GM18499 (cell line): ENCODE results near the gene ARID3B.
"Not testable (repeated sequence)": the region's sequence is repeated elsewhere in the genome, so short reads cannot be mapped to it uniquely, and the experiment has no call there.

Experiments used
- ATAC-seq: cut with Tn5 transposase; IDR thresholded peaks from one replicate; pipeline ENCODE4 v1.9.1; 2021; ENCODE audit warnings: moderate number of reproducible peaks; ENCODE audit not compliant: insufficient read depth, unreplicated experiment

ARID3B gene

DNA sequence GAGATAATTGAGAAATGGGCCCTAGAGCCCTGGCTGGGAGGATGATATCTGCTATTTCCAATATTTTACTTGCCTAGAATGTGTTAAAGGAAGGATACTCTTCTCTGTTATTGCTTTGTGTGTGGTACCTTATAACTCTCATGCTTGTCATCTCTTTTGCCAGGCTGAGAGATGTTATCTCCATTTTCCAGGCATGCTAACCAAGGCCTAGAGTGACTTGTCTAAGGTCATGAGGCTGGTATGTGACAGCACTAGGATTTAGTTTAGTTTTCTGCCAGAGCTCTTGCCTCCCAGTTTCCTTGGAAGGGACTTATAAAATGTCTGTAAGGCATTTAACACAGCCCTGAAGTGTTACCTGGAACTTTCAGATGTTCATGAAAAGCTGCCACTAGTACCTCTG lies 76.0 kb downstream of the ARID3B start:
- no peak for ATAC-seq

DNA sequence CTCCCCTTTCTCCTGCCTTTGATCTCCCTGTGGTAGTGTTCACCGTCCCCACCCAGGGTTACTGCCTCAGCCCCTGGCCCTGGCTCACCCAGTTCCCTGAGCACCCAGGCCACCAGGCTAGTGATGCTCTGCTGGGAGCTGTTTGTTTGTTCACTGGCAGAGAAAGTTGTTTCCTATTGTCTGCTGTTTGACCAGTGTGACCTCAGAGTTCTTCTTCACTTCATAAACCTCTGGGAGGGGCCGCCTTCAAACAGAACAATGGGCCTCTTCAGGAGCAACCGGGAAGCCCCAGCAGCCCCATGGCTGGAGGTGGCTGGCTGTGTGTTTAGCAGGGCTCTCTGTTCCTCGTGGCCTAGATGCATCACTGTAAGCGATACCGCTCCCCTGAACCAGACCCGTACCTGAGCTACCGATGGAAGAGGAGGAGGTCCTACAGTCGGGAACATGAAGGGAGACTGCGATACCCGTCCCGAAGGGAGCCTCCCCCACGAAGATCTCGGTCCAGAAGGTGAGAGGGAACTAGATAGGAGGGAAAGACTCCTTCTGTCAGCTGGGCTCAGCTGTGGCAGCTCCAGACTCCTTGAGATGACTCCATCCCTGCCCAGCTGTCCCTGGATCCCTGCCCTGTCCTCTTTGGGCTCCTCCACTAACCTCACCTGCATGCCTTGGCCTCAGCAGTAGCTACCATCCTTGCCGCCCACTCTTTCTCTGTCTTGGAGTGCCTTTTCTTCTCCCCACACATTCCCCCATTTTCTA lies 78.0 kb downstream of the ARID3B start:
- ATAC-seq: no peak

DNA sequence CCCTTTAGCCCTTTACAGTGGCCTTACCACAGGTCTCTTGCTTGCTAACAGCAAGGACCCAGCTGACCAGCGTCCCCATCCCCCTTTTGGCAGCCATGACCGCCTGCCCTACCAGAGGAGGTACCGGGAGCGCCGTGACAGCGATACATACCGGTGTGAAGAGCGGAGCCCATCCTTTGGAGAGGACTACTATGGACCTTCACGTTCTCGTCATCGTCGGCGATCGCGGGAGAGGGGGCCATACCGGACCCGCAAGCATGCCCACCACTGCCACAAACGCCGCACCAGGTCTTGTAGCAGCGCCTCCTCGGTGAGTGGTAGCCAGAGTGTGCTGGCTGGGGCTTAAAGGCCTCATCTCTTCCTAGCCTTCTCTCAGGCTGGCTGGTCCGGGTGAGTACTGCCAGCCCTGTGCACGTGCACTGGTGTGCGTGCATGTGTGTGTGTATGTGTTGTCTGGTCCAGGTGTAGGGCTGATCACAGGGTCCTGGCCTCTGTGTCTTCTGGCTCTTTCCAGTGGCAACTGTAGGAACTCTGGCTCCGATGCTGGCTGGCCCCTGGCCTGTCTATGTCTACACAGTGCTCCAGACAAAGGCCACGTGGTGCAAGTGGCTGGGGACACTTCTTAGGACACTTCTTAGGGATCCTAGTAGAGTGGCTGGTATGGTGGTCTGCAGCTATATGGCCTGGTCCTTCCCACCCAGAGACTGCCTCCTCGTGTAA lies 79.1 kb downstream of the ARID3B start:
- ATAC-seq: no peak

DNA sequence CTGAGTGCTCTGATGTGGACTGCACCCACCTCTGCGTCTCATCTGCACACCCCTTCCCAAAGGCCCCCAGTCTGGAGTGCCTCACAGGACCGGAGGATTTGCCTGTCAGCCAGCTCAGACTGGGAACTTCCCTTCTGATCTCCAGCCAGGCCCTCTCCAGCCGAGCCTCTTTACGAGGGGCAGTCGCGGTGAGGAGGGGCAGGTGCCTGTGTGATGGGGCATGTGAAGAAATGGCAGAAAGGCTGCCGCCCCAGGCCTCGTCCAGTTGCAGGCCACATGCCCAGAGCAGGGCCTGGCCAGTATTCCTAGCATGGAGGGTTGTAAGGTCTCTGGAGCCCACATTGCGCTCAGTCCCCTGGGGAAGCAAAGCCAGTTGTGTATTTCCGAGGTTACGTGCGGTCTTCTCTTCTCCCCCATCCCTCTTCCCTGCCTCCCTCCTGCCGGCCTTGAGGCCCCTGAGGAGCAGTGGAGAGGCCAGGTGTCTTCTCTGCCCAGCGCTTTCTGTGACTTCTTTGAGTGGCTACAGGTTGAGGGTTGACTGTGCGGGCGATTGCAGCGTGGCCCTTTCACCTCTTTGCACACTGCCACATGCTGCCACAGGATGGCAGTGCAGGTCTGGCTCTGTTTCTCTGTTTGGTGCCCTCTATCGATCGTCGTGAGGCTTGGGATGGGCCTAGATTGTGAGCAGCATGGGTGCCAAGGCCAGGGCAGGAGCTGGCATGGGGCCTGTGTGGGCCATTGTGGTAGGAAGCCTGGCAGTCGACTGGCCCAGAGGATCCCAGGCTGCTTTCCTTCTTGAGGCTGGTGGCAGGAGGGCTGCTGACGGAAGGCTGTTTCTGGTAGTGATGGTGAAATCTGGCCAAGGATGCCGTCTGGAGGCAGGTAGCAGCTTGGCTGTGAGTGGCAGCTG lies 79.9 kb downstream of the ARID3B start:
- no peak for ATAC-seq

DNA sequence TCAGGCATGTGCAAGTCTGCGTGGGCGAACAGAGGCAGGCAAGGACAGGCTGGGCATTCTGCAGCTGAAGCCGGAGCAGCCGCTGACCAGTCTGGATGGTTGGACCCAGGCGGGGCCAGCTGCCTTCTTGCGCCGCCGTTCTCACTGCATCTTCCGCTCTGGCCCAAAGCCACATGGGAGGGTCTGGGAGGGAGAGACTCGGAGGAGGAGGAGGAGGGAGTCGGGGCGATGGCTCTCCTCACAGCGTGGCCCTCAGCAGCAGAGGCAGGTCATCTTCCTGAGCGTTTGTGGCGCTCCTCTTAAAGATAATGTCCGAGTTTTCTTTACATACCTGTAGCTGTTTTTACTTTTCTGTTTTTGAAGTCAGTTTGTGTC lies 80.5 kb downstream of the ARID3B start:
- ATAC-seq: no peak

DNA sequence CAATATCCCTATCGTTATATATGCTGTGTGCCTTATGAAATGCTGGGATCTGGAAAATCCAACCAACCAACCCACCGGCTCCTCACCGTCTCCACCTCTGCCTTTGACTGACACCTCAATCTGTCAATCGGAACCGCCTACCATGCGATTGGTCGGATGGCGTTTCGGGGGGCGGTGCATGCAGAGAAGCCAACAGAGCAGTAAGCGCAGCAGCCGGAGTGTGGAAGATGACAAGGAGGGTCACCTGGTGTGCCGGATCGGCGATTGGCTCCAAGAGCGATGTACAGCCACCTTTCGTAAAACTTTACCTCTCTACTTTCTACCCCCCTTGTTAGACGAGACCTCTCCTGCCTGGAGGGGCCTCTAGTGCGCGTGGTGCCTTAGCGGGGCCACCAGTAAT lies 80.9 kb downstream of the ARID3B start:
- no peak for ATAC-seq

DNA sequence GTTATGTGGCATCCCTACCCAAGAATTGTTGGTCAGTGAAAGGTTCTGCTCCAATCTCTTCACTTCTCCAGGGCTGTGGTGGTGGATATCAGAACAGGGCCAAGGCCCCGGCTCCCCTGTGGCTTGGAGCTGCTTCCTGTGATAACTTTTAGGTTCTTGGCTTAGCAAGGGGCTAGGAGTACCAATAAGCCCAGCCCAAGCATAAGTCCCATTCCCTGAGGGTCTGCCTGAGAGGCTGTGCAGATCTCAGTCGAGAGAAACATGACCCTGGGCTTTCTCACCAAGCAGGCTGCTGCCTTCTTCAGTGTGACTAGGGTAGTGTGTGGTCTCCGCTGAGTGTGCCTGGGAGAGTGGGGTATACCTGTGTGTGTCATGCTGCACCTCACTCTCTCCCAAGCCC lies 81.7 kb downstream of the ARID3B start:
- ATAC-seq: no peak

DNA sequence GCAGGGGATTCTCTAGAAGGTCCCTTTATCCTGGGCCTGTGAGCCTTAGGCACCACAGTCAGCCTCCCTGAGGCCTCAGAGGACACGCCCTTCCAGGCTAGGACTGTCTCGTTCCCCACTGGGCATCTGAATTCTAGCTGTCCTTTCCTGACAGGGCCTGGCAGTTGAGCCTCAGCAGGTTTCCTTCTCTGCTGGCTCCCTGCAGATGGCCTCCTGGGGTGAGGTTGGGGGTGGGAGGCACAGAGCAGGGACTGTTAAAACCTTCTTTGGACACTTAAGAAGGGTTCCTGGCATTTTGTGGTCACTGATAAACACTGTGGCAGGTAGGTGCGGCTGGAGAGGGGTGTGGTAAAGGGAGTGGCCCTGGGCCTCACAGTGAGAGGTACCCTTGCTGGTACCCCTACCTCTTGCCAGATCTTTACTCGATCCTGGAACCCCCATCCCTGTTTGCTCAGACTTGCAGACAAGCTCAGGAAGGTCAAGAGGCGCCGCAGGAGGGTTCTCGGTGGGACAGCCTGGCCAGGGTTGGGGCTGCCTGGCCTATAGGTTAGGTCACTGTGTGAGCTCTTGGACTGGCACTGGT lies 83.1 kb downstream of the ARID3B start:
- ATAC-seq: no peak

DNA sequence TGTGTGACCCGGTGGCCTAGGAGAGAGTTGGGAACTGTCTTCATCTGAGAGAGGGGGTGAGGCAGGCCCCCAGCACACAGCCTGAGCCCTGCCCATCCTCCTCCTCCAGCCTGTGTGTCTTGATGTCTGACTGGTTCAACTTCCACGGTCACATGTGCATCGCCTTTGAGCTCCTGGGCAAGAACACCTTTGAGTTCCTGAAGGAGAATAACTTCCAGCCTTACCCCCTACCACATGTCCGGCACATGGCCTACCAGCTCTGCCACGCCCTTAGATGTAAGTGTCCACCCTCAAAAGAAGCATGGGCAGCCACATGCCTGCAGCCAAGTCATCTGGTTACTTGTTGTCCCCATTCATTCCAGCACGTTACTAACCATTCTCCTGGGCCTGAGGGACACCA lies 84.7 kb downstream of the ARID3B start:
- no peak for ATAC-seq

DNA sequence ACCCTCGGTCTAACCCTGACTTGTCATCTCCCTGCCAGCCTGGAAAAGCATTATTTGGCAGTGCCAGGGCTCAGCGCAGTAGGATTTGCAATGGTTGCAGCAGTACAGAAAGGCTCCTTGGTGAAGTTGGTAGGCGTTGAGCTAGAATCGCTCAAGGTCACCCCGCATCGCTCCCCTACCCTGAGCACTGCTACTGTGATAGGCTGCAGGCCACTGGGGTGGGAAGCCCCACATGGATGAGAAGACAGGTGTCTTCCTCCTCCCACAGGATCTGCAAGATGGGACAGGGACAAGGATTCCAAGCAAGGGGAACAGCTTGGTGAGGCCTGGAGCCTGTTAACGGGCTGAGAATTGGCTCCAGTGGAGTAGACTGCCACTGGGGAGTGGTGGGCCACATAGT lies 85.3 kb downstream of the ARID3B start:
- ATAC-seq: no peak

DNA sequence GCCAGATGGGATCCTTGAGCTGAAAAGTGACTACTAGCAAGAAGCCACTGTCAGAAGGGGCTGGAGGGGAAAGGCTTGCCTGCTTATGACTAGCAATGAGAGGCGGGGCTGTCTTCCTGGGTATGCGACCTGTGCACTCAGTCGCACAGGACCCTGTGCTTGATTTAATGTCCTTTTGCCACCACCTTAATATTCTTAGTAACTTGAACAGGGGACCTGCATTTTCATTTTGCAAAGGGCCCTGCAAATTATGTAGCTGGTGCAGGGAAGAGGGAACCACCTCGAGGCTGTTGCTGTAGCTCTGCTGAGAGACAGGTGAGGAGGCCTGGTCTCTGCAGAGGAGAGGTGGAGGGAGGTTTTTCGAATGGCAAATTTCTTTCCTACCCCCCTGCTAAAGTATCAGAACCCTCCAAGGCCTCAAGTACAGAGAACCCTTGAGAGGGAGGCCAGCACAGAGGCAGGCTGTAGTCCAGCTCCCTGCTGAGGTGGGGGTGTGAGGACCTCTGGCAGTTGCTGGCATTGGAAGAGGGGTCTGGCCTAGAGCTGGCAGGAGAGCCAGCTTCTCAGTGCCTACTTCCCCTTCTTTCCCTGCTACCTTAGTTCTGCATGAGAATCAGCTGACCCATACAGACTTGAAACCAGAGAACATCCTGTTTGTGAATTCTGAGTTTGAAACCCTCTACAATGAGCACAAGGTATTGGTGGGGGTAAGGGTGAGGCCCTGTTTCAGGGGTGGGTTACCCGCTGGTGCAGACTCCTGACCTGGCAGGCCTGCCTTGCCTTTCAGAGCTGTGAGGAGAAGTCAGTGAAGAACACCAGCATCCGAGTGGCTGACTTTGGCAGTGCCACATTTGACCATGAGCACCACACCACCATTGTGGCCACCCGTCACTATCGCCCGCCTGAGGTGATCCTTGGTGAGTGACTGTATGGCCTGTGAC lies 86.0 kb downstream of the ARID3B start:
- ATAC-seq: no peak

DNA sequence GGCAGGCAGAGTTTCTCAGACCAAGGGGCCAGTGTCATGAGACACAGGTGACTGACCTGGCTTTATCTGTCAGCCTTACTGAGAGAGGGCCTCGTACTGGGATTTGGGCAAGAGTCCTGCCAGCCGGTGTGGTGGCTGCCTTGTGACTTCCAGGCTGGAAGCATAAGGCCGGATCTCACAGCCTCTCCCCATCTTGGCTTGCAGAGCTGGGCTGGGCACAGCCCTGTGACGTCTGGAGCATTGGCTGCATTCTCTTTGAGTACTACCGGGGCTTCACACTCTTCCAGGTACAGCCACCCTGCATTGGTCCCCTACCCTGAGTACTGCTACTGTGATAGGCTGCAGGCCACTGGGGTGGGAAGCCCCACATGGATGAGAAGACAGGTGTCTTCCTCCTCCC lies 86.7 kb downstream of the ARID3B start:
- no peak for ATAC-seq

DNA sequence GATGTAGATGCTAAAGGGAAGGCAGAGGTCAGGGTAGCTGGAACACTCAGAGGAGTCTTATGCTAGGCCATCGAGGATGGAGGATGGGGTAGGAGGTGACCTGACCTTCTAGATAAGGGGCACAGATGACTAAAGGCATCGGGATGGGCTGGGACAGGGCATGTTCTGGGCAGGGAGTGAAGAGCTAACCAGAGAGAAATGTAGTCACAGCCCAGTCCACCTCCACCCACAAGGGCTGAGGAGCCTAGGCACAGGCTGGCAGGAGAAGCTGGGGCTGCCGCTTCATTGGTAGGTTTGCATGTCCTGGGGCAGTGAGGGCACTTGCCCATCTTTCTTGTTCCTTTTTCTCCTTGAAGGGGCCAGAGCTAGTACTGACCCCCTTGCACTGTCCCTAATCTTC lies 87.2 kb downstream of the ARID3B start:
- no peak for ATAC-seq

DNA sequence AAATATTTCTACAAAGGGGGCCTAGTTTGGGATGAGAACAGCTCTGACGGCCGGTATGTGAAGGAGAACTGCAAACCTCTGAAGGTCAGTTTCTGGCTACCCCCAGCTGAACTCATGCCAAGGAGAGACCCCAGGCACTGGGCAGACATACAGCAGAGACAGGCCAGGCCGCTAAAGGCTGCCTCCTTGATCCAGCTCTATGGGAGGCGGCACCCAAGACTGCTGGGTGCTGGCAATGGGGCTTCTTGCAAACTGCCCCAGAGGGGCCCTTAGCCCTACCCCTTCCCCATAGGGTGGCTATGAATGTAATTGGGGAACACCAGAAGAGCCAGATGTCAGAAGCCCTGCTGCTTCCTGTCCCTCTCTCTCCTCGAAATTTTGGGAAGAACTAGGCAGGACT lies 87.9 kb downstream of the ARID3B start:
- no peak for ATAC-seq

DNA sequence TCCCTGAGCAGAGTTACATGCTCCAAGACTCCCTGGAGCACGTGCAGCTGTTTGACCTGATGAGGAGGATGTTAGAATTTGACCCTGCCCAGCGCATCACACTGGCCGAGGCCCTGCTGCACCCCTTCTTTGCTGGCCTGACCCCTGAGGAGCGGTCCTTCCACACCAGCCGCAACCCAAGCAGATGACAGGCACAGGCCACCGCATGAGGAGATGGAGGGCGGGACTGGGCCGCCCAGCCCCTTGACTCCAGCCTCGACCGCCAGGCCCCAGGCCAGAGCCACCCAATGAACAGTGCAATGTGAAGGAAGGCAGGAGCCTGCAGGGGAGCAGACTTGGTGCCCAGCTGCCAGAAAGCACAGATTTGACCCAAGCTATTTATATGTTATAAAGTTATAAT lies 88.7 kb downstream of the ARID3B start:
- not testable (repeated sequence) for ATAC-seq

DNA sequence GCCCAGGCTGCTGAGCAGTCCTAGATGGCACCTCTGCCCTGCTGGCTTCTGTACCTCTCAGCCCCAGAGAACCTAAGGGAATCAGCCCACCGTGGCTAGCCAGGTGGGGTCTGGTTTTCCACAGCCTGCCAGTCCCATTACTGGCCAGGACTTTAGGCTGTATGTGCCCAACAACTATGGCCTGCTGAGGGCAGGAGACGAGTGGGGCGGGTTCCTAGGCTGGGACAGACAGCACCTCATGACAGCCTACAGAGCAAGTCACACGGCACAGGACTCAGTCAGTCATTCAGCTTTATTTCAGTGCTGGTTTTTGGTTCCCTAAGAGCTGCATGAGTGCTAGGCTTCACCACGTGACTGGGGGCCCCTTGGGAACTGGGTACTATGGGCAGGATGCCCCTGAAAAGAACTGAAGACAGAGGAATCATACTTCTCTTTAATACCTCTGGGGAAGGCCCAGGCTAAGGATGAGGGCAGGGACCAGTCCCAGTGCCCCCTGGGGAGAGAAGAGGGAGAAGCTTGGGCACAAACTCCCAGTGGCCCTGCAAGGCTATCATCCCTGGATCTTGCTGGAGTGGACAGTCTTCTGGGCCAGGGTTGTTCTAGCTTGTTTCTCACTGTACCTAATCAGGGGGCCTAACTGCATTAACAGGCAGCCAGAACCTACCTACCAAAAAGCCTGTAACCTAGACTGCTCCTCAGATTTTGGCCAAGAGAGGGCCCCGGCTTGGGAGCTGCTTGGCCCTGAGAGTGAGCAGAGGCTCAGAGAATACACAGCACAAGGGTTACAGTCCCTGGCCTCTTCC lies 89.5 kb downstream of the ARID3B start:
- no peak for ATAC-seq

DNA sequence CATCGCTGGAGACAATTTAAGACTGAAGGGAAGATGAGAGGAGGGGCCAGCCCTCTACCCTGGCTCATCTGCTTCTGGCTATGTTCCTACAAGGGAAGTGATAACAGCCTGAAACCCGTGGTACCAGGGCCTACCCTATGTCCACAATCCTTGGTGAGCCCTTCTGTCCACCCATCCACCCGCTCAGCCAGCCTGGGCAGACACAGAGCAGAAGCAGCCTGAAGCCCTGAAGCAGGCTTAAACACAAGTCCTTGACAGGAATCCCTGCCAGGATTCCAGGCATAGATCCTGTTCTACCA lies 90.0 kb downstream of the ARID3B start:
- ATAC-seq: no peak

DNA sequence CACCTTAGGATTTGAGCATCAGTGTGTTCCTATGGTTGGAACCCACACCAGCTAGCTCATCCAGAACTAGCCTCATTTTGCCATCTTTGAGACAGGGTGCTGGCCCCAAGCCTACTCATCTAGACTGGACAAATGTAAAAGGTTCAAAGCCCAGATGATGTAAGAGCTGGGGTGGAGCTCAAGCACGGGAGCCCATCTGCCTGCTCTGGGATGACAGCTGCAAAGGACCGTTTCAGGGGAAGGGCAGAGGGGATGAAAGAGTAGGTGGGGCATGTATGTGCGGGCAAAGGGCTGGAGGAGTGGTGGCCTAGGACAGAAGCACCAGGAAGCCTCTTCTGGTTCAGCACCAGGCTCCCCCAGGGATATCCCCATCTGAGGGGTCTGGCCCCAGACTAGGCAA lies 90.4 kb downstream of the ARID3B start:
- ATAC-seq: no peak

DNA sequence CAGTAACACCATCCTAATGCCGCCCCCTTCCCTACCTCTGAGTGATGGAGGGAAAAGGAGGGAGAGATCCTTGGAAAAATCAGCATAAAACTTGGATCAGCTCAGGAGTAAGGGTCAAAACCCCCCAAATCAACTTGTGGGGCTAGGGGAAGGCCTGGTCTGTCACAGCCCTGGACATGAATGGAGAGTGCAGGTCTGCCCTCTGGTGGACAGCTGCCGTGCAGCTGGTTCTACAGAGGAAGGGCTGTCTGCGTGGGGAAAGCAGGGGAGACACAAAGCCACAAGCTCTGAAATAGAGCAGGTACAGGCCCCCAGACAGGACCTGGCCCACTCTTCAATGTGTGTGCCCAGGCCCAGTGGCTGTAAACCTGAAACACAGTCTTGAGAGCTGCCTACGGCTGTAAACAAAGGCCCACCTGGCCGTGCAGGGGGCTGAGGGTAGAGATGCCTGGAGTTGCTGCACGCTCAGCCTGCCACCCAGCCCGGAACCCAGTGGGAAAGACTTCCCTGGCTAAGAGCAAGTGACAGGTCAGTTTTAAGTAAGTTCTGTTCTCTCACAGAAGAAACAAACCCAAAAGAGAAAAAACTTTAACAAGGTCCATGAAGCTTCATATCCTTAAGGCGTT lies 91.0 kb downstream of the ARID3B start:
- no peak for ATAC-seq
